H7 (cell line): ENCODE data around the gene MLH3. TPM values are rescaled to one million over a fixed set of nuclear protein-coding genes. Genes with fewer than 3 reads are reported as not detected.

Source experiments
- DNase-seq: peaks from one replicate; pipeline ENCODE4 v3.0.0; 2012
- H3K27me3 ChIP-seq: 2 replicates; pipeline ENCODE4 v1.6.0; 2011; ENCODE audit warnings: mild to moderate bottlenecking, low read length; ENCODE audit not compliant: control insufficient read depth, insufficient read depth
- H3K36me3 ChIP-seq: replicated peaks from 2 replicates; pipeline ENCODE4 v1.5.1; 2011; ENCODE audit warnings: low read length; ENCODE audit not compliant: control insufficient read depth, insufficient read depth
- H3K4me3 ChIP-seq: 2 replicates; pipeline ENCODE4 v1.5.1; 2011; ENCODE audit warnings: low read depth, mild to moderate bottlenecking, control low read depth, low read length, moderate library complexity; ENCODE audit not compliant: insufficient read depth
- total RNA-seq: library from RNA; depleted of rRNA; stranded (reverse); fragments of >200 nt; shearing (Covaris generic); gene quantifications from 2 replicates; pipeline ENCODE4 v1.2.3, GENCODE V29; 2014; rRNA removed

Gene MLH3
- total RNA-seq, 1 experiment from 2014 or later = 13.2 TPM

DNA sequence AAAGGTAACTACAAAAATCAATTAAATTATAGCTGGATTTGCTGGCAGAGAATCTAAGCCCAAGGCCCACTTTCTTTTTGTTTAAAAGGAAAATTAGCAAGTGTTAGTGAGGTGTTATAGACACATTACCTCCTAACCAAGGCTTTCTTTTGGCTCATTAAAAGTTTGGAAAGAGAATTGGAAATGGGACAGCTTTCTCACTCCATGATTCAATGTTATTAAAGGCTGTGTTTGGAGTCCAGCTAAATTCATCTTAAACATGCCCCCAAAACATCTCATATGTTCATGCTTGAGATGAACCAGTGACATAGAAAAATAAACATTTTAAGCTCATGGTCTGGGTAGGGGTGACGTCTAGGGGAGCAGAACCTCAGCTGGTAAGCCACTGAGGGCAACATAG, 82.5 kb downstream of the MLH3 start:
- Histone ChIP-seq H3K4me3 (no peak overlapping the region), H3K36me3 (no peaks in the 10 kb centered on the region), H3K27me3 (no peaks in the 10 kb centered on the region)
- DNase-seq = no peak

GRCh38 chr14:74965486-74966153, 85.6 kb downstream of the MLH3 start:
- DNase-seq = no peak
- H3K4me3 ChIP-seq = no peak overlapping the region
- no peaks in the 10 kb centered on the region for H3K27me3 ChIP-seq
- no peaks in the 10 kb centered on the region for H3K36me3 ChIP-seq

- Histone ChIP-seq H3K27me3 (no peaks in the 10 kb centered on the region), H3K36me3 (no peaks in the 10 kb centered on the region), H3K4me3 (no peak overlapping the region)
- no peak for DNase-seq
Observed at GRCh38 chr14:74964787-74965485, 86.3 kb downstream of the MLH3 start.

Other genes starting within 250 kb of the MLH3 start
- not detected in 2 replicates for gene PROX2, start 175.3 kb downstream of the MLH3 start, total RNA-seq
- gene DLST, start 169.6 kb downstream of the MLH3 start, total RNA-seq = 71.0 and 76.7 TPM in 2 replicates
- 5.4 and 12.4 TPM in 2 replicates for gene RPS6KL1, start 128.2 kb downstream of the MLH3 start, total RNA-seq
- 4.6 and 6.9 TPM in 2 replicates for gene PGF, start 95.9 kb downstream of the MLH3 start, total RNA-seq
- 50.5 and 51.8 TPM in 2 replicates for gene EIF2B2, start 48.5 kb downstream of the MLH3 start, total RNA-seq
- 26.6 and 30.0 TPM in 2 replicates for gene ACYP1, start 12.6 kb upstream of the MLH3 start, total RNA-seq
- 1.3 and 2.7 TPM in 2 replicates for gene ZC2HC1C, start 18.2 kb upstream of the MLH3 start, total RNA-seq
- 23.0 and 38.4 TPM in 2 replicates for gene NEK9, start 75.6 kb upstream of the MLH3 start, total RNA-seq
- 151 and 240 TPM in 2 replicates for gene TMED10, start 125.1 kb upstream of the MLH3 start, total RNA-seq
- 14.2 and 217 TPM in 2 replicates for gene FOS, start 227.4 kb upstream of the MLH3 start, total RNA-seq